ENCODE data around the gene ATP1A2.
"Not testable (repeated sequence)": the region's sequence is repeated elsewhere in the genome, so short reads cannot be mapped to it uniquely, and the experiment has no call there.

Gene ATP1A2

GRCh38 chr1:160099716-160100375 is 15.7 kb upstream of the ATP1A2 start:
- DNase-seq (ENCODE audit: low spot score) (no peak), FAIRE-seq (no peak)

GRCh38 chr1:160101037-160101716 is 14.4 kb upstream of the ATP1A2 start:
- DNase-seq (ENCODE audit: low spot score) (peak; percentile 68), FAIRE-seq (no peak)

DNA sequence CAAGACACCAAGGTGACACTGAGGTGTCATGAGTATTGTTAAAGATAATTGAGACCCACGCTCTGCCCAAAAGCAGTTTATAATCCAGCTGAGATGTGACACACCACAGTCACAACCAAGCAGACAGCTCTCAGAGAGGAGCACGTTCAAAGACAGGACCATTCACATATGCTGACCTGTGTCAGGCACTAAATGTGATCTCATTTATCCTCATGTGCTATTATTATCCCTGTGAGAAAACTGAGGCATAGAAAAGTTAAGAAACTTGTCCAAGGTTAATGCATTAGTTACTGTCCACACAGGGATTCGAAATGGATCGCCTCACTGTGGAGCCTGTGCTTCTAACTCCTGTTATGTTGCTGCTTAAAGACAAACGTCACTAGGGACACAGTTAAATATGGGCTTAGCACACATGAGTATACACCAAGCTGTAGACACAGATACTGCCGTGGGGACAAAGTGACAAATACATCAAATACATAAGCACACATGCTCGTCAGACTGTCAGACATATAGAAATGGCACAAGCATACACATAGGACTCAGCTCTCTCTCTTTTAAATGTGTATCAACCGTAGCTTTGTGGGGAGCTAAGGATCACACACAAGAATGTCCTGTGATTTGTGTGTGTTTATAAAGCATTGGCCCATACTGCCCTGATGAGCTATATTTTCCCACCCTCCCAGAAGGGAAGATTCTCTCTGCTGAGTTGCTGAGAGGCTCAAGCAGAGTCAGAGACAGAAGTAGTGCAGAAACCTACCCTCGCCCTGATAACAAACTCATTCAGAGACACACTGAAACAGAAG is 13.6 kb upstream of the ATP1A2 start:
- no peak for DNase-seq (ENCODE audit: low spot score)

GRCh38 chr1:160103658-160104408 is 11.7 kb upstream of the ATP1A2 start:
- FAIRE-seq (no peak), DNase-seq (ENCODE audit: low spot score) (no peak)

More for the DNA sequence above, 13.6 kb upstream of the ATP1A2 start:
- FAIRE-seq, result no peak

- DNase-seq (ENCODE audit: low spot score), result no peak
- no peak for FAIRE-seq
Observed at GRCh38 chr1:160104486-160104885, 11.1 kb upstream of the ATP1A2 start.

DNA sequence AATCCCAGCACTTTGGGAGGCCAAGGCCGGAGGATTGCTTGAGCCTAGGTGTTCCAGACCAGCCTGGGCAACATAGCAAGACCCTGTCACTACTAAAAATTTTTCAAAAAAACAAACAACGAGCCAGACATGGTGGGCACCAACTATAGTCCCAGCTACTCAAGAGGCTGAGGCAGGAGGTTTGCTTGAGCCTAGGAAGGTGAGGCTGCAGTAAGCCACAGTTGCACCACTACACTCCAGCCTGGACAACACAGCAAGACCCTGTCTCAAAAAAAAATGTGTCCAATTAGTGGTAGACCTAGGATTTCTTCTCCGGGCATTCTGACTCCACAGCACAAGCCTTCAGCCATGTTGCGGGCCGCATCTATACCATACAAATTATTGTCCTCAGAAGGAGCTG is 10.4 kb upstream of the ATP1A2 start:
- DNase-seq (ENCODE audit: low spot score) (no peak), FAIRE-seq (no peak)

- FAIRE-seq (no peak), DNase-seq (ENCODE audit: low spot score) (no peak)
Observed at GRCh38 chr1:160107512-160107911, 8.0 kb upstream of the ATP1A2 start.

GRCh38 chr1:160108888-160109662 is 6.5 kb upstream of the ATP1A2 start:
- FAIRE-seq (no peak), DNase-seq (ENCODE audit: low spot score) (peak; percentile 25)

- FAIRE-seq, result no peak
Observed at GRCh38 chr1:160109686-160110085, 5.9 kb upstream of the ATP1A2 start.

DNA sequence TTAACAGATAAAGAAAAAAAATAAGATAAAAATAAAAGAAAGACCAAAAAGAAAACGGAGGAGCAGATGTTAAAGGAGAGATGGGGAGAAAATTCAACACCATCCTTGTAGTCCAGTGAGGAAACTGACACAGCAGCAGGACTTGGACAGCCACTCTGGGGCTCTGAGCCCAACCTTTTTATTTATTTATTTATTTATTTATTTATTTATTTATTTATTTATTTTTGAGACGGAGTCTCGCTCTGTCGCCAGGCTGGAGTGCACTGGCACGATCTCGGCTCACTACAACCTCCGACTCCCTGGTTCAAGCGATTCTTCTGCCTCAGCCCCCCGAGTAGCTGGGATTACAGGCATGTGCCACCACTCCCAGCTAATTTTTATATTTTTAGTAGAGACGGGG is 4.1 kb upstream of the ATP1A2 start:
- FAIRE-seq, result not testable (repeated sequence)

More at GRCh38 chr1:160109686-160110085, 5.9 kb upstream of the ATP1A2 start:
- DNase-seq (ENCODE audit: low spot score), result no peak

DNA sequence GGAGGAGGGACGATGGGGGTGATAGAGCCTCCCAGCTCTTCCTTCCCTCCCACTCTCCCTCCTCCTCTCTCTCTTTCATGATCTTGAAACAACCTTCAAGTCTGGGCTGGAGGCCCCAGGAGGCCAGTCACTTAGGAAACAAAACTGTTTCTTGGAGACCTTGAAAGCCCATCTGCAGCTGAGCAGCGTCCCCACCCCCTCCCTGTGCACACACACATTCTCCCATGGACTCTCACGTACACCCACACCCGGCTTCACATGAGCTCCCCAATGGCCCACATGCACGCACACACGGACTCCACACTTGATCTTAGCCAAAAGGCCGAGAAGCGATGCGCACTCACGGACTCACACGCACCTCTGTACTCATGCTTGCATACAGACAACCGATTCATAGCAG is 3.2 kb upstream of the ATP1A2 start:
- FAIRE-seq (no peak), DNase-seq (ENCODE audit: low spot score) (no peak)

More for the DNA sequence above, 4.1 kb upstream of the ATP1A2 start:
- DNase-seq (ENCODE audit: low spot score), result not testable (repeated sequence)

DNA sequence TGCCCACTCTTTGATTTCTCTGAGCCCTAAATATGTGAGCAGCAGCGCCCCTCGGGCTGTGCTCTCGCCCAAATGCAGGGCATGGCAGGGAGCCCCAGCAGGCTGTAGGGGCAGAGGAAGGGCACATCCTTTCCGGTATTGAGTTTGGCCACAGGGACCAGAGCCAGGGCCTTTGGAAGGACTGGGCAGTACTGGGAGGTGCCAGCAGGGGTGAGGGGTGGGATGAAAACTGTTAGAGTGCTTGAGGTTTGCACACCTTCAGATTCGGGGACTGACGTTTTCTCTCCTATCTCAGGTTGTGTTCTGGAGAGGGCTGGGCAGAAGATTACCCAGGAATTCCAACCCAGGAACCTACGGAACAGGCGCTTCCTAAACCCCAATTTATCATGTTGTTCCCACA is 2.2 kb upstream of the ATP1A2 start:
- FAIRE-seq (no peak), DNase-seq (ENCODE audit: low spot score) (no peak)

DNA sequence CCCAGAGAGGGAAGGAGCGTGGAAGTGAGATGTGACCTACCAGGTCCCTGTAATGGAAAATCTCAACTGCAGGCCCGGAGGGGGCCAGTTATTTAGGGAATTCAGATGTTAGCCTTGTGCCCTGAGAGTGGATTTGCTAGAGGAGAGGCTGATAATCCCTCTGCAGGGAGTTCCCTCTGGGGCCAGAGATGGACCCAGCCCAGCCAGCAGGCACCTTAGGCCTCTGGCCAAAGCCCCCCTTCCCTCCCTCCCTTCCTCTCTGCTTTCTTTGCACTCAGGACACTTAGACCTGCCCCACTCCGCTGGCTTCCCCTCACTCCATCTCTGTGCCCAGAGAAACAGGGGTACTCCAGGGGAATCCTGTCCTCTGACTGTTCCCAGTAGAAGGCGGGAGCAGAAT is 1.5 kb upstream of the ATP1A2 start:
- DNase-seq (ENCODE audit: low spot score) (no peak), FAIRE-seq (no peak)

DNA sequence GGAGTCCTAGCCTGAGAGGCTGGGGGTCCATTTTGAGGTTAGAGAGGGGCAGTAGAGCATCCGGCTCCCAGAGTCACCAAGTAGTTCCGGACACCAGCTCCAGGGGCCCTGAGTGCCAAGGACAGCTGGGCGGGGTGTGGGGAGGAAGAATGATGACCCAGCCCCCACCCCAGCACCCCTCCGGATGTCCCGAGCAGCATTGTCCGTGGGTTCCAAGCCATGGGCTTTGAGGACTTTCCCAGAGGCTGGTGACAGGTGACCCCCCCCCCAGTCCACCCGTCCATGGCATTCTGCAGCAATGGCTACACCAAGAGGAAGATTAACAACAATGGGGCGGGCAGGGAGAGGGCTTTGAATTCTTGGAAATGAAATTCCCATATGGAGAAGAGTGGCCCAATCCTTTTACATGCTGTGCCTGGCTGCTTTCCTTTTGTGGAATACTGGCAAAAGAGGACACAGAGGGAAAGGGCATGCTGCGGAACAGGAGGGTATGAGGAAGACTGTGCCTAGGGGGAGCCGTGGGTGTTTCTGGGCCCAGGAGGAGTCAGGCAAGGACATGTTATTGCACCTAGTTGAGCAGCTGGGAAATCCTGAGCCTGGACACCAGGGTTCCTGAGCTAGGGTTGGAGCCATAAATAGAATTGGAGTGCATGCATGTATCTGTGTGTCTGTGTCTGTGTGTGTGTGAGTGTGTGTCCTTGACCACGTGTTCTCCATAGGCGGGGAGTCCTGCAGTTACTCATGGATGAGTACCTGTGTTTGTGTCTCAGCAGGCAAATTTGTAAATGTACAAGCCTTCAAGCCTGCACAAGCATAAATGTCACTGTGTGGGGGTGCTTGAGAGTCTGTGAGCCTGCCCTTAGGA is 956 bp downstream of the ATP1A2 start:
- DNase-seq (ENCODE audit: low spot score) (no peak), FAIRE-seq (no peak)

DNA sequence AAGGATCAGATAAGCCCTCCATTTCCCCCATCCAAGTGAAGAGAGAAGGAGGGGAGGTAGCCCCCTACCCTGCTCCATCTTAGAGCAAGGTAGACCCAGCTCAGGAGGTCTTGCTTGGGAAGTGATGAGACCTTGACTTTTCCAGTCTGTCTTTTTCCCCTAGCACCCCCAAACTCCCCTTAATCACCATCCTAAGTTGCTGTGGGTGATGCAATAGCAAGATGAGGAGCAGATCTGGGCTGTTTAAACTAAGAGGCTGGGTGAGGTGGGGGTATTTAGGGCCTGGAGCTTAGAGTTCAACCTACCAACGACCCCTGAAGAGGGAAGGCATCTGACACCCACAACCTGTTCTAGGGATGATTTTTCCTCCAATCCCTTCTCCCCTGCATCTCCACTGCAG is 1.7 kb downstream of the ATP1A2 start:
- no peak for FAIRE-seq
- no peak for DNase-seq (ENCODE audit: low spot score)

DNA sequence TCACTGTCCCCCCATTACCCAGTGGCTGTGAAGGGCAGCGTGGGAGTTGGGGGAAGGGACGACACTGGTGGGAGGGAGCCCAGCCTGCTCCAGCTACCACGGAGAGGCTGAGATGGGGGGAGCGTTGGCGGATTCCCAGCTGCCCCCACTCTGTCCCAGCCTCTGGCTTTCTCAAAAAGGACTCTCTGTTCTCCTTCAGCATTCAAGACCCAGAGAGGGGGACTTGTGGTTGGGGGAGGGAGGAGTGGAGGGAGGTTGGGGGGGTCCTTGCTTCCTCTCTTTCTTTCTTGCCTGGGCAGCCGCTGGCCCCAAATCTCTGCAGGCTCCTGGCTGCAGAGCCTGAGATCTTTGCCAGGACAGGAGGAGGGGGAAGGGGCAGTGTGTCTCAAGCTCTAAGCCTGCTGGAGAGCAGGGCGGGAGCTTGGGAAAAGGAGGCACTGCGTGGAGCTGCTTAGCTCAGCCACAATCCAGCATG is 2.2 kb downstream of the ATP1A2 start:
- FAIRE-seq (no peak), DNase-seq (ENCODE audit: low spot score) (no peak)

GRCh38 chr1:160118928-160119327 is 3.4 kb downstream of the ATP1A2 start:
- FAIRE-seq (no peak), DNase-seq (ENCODE audit: low spot score) (no peak)

DNA sequence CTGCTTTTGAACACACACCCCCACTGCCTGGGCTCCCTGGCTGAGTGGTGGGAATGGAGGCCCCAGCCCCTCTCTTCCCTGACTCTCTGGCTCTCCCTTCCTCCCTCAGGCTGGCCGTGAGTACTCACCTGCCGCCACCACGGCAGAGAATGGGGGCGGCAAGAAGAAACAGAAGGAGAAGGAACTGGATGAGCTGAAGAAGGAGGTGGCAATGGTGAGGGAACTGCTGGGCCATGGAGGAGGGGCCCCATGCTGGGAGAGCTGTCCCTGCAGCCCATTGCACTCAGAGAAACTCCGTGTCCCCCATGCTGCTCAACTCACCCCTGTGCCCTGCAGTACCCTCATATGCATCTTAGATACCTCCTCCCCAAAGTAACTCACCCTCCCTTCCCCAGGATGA is 5.2 kb downstream of the ATP1A2 start:
- FAIRE-seq, result no peak
- DNase-seq (ENCODE audit: low spot score), result no peak

- DNase-seq (ENCODE audit: low spot score), result no peak
- FAIRE-seq, result no peak
Observed at GRCh38 chr1:160121388-160121787, 5.8 kb downstream of the ATP1A2 start.
